GM19193 (cell line): ENCODE data around the gene SAMD10.

Experiments
- POLR2A ChIP-seq: IDR thresholded peaks from 4 replicates; pipeline ENCODE4 v1.6.1; 2011; ENCODE audit not compliant: insufficient read depth, insufficient read length; ENCODE audit errors: extremely low read depth

SAMD10 gene

GRCh38 chr20:63966172-63966943 lies 13.1 kb downstream of the SAMD10 start:
- no peak for TF ChIP-seq POLR2A

GRCh38 chr20:63964412-63964811 lies 15.0 kb downstream of the SAMD10 start:
- no peak for TF ChIP-seq POLR2A

- no peak for TF ChIP-seq POLR2A
Observed at GRCh38 chr20:63963784-63964301, 15.6 kb downstream of the SAMD10 start.

- no peak for TF ChIP-seq POLR2A
Observed at GRCh38 chr20:63963348-63963741, 16.1 kb downstream of the SAMD10 start.

GRCh38 chr20:63962426-63963347 lies 16.8 kb downstream of the SAMD10 start:
- no peak for TF ChIP-seq POLR2A

GRCh38 chr20:63961664-63962425 lies 17.6 kb downstream of the SAMD10 start:
- TF ChIP-seq POLR2A = no peak

- no peak for TF ChIP-seq POLR2A
Observed at GRCh38 chr20:63959699-63960075, 19.8 kb downstream of the SAMD10 start.

GRCh38 chr20:63958964-63959698 lies 20.3 kb downstream of the SAMD10 start:
- TF ChIP-seq POLR2A = no peak

- TF ChIP-seq POLR2A = no peak
Observed at GRCh38 chr20:63958471-63958870, 21.0 kb downstream of the SAMD10 start.

- TF ChIP-seq POLR2A = no peak
Observed at GRCh38 chr20:63957690-63958441, 21.6 kb downstream of the SAMD10 start.

GRCh38 chr20:63957004-63957689 lies 22.3 kb downstream of the SAMD10 start:
- no peak for TF ChIP-seq POLR2A

- no peak for TF ChIP-seq POLR2A
Observed at GRCh38 chr20:63956664-63957003, 22.8 kb downstream of the SAMD10 start.
